ENCODE results near the gene EMX1.

- TF ChIP-seq CTCF (IDR thresholded peaks at IDR 0.05): no peak
- no peak for TF ChIP-seq POLR2A (IDR thresholded peaks at IDR 0.05)
- no peak for TF ChIP-seq EP300 (IDR thresholded peaks at IDR 0.05)
These were observed 15.5 kb downstream of the EMX1 start for GRCh38 chr2:72932805-72933204.

Measured in ovary (tissue), 3 donors.